ENCODE results near the gene VSTM2L. TPM values are rescaled to one million over a fixed set of nuclear protein-coding genes. Genes with fewer than 3 reads are reported as not detected.
A peak's percentile ranks its signal among the peaks of the same experiment; 100 is the strongest.

The VSTM2L gene
- total and polyA plus RNA-seq, 2 of the 13 experiments (the other 11 are each of a cell fraction or from before 2014, with no cell fraction given): not detected

- peaks cover 17% of the 10 kb centered on the region; the same call in 1 of the 2 replicates for H3K4me1 ChIP-seq (ENCODE audit: insufficient read depth, low read length)
- H4K20me1 ChIP-seq (ENCODE audit: insufficient read depth, low read length): peaks cover 3% of the 10 kb centered on the region; the same call in 1 of the 2 replicates
- H3K4me3 ChIP-seq (replicated peaks in 1 of 3; ENCODE audit: insufficient read depth in 1 of 3, low read depth in 2 of 3, low read length in 3 of 3): no peak overlapping the region
- no peak overlapping the region for H3K9ac ChIP-seq (ENCODE audit: insufficient read depth, low read depth, low read length)
- in situ Hi-C loops (cut with HindIII; ENCODE audit: extremely low pct_ligation_motif_present, low pct_unique_long_range_greater_than_20kb) (loop anchor here (5.0 to 10.0 kb wide), 3 partner anchors 93 to 332 kb away; no protein-coding TSS in a partner anchor), intact Hi-C loops (cut with micrococcal nuclease; ENCODE audit: unreplicated experiment) (loop anchor here (10.0 kb wide), 1 partner anchor 335 kb away; no protein-coding TSS in a partner anchor)
- ChIA-PET POLR2A (no interaction called here), CTCF (ENCODE audit: low intra/inter-chr PET ratio, low total read pairs) (no interaction called here)
- H2AFZ ChIP-seq (ENCODE audit: low read length): no peak overlapping the region
- H3K79me2 ChIP-seq (ENCODE audit: insufficient read depth, low read length): no peaks in the 10 kb centered on the region
- FAIRE-seq (no peak), ATAC-seq (no peak), DNase-seq (ENCODE audit: low spot score) (no peak)
- H3K36me3 ChIP-seq (replicated peaks in 1 of 2; ENCODE audit: control insufficient read depth in 1 of 2, insufficient read depth in 2 of 2, low read length in 2 of 2): no peaks in the 10 kb centered on the region
- TF ChIP-seq ATF7 (IDR thresholded peaks at IDR 0.05) (peak; percentile 52), ATF7 (CRISPR knock-in tag; IDR thresholded peaks at IDR 0.05) (no peak), RBM39 (IDR thresholded peaks at IDR 0.05; ENCODE audit: low read depth, low read length, poor library complexity, severe bottlenecking) (no peak)
- BruUV-seq (replicated peaks): no TSS peak
- peaks cover 9 to 41% of the 10 kb centered on the region in 2 experiments; a peak in 4 of 5 replicates for H3K27me3 ChIP-seq (ENCODE audit: control insufficient read depth in 1 of 2, insufficient read depth in 2 of 2, low read length in 2 of 2)
- no peak overlapping the region for H3K27ac ChIP-seq (ENCODE audit: extremely low read length, insufficient read depth, low read length)
- WGBS (ENCODE audit: low lambda C conversion rate): 13% methylated on average over 8 of the region's 8 CpGs
- no peak overlapping the region for H3K4me2 ChIP-seq (ENCODE audit: low read depth, low read length)
- no peaks in the 10 kb centered on the region for H3K9me3 ChIP-seq (ENCODE audit: low read length)
Measured at GRCh38 chr20:37899105-37900045, 3.6 kb upstream of the VSTM2L start.

DNA sequence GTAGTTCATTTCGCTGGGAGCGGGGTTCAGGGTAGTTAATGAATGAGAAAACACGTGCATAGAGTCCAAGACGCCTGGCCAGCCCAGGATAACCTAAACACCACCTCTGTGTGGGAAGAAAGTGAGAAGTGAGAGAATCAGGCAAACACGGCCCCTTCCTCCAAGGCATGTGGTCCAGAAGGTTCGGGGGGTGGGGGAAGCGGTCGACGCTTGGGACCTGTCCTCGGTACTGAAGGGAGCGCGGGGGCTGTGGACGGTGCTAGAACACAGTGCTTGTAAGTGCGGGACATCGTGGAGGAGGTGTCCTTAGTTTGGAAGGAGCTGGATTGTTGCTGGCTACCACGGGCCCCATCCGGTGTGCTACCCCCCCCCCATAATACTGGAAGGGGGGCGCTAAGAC lies 1.7 kb upstream of the VSTM2L start:
- Histone ChIP-seq H4K20me1 (ENCODE audit: insufficient read depth, low read length) (peaks cover 4% of the 10 kb centered on the region; the same call in 1 of the 2 replicates), H3K27ac (ENCODE audit: extremely low read length, insufficient read depth, low read length) (no peak overlapping the region), H3K79me2 (ENCODE audit: insufficient read depth, low read length) (no peaks in the 10 kb centered on the region), H3K4me2 (ENCODE audit: low read depth, low read length) (no peak overlapping the region), H3K4me1 (ENCODE audit: insufficient read depth, low read length) (peaks cover 17% of the 10 kb centered on the region; the same call in 1 of the 2 replicates), H2AFZ (ENCODE audit: low read length) (no peak overlapping the region), H3K36me3 (replicated peaks in 1 of 2; ENCODE audit: control insufficient read depth in 1 of 2, insufficient read depth in 2 of 2, low read length in 2 of 2) (no peaks in the 10 kb centered on the region), H3K4me3 (replicated peaks in 1 of 3; ENCODE audit: insufficient read depth in 1 of 3, low read depth in 2 of 3, low read length in 3 of 3) (no peak overlapping the region), H3K9ac (ENCODE audit: insufficient read depth, low read depth, low read length) (no peak overlapping the region), H3K9me3 (ENCODE audit: low read length) (no peaks in the 10 kb centered on the region), H3K27me3 (ENCODE audit: control insufficient read depth in 1 of 2, insufficient read depth in 2 of 2, low read length in 2 of 2) (peaks cover 13 to 55% of the 10 kb centered on the region in 2 experiments; a peak in 4 of 5 replicates)
- FAIRE-seq: no peak
- CTCF ChIA-PET (ENCODE audit: low intra/inter-chr PET ratio, low total read pairs): no interaction called here
- in situ Hi-C loops (cut with HindIII; ENCODE audit: extremely low pct_ligation_motif_present, low pct_unique_long_range_greater_than_20kb): loop anchor here (5.0 kb wide), 1 partner anchor 91 kb away; no protein-coding TSS in a partner anchor
- DNase-seq (ENCODE audit: low spot score): no peak
- ATAC-seq: no peak
- WGBS (ENCODE audit: low lambda C conversion rate): 28% methylated on average over 18 of the region's 18 CpGs
- intact Hi-C loops (cut with micrococcal nuclease; ENCODE audit: unreplicated experiment): no loop called here
- POLR2A ChIA-PET: no interaction called here
- no TSS peak for BruUV-seq (replicated peaks)
- TF ChIP-seq ZNF547 (CRISPR knock-in tag; IDR thresholded peaks at IDR 0.05): no peak
- no peak for TF ChIP-seq EEA1 (CRISPR knock-in tag; IDR thresholded peaks at IDR 0.05; ENCODE audit: borderline replicate concordance)
- TF ChIP-seq FUBP1 (CRISPR knock-in tag; IDR thresholded peaks at IDR 0.05; ENCODE audit: borderline replicate concordance): no peak
- TF ChIP-seq ZNF629 (CRISPR knock-in tag; conservative IDR thresholded peaks at IDR 0.05): no peak
- TF ChIP-seq, protein P1, sequence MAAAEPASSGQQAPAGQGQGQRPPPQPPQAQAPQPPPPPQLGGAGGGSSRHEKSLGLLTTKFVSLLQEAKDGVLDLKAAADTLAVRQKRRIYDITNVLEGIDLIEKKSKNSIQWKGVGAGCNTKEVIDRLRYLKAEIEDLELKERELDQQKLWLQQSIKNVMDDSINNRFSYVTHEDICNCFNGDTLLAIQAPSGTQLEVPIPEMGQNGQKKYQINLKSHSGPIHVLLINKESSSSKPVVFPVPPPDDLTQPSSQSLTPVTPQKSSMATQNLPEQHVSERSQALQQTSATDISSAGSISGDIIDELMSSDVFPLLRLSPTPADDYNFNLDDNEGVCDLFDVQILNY (CRISPR knock-in tag; conservative IDR thresholded peaks at IDR 0.05): 0 out of 2 replicates have a peak, but pooled peaks have one; percentile 36
- 0 out of 2 replicates have a peak, but pooled peaks have one; percentile 22 for TF ChIP-seq ZFP37 (CRISPR knock-in tag; IDR thresholded peaks at IDR 0.05; ENCODE audit: borderline replicate concordance)
- no peak for TF ChIP-seq THAP11 (CRISPR knock-in tag; IDR thresholded peaks at IDR 0.05)
- no peak for TF ChIP-seq FOXK2 (IDR thresholded peaks at IDR 0.05)
- TF ChIP-seq CHD4 (IDR thresholded peaks at IDR 0.05; ENCODE audit: borderline replicate concordance, low read length): no peak
- no peak for TF ChIP-seq RXRA (CRISPR knock-in tag; IDR thresholded peaks at IDR 0.05)
- TF ChIP-seq ISX (CRISPR knock-in tag; conservative IDR thresholded peaks at IDR 0.05): no peak
- TF ChIP-seq SMAD1 (CRISPR knock-in tag; IDR thresholded peaks at IDR 0.05; ENCODE audit: borderline replicate concordance, low read depth): no peak

All from HepG2 (cell line).